GM21390 (cell line): Measurements from ENCODE around the gene DISP1.
A peak's percentile ranks its signal among the peaks of the same experiment; 100 is the strongest.

Experiments used
- ATAC-seq: cut with Tn5 transposase; IDR thresholded peaks from one replicate; pipeline ENCODE4 v1.9.1; 2021; ENCODE audit not compliant: unreplicated experiment

Gene DISP1

GRCh38 chr1:222814536-222815439 is at the start of gene DISP1:
Gene DISP1, plus strand, starts transcription at chr1:222815039. Its CDS starts 127,785 bp downstream, at chr1:222942824.
- peak; percentile 93 for ATAC-seq

GRCh38 chr1:222767152-222767571 is 47.7 kb upstream of the DISP1 start:
- no peak for ATAC-seq

GRCh38 chr1:222768592-222768991 is 46.2 kb upstream of the DISP1 start:
- ATAC-seq: no peak

GRCh38 chr1:222769181-222769580 is 45.7 kb upstream of the DISP1 start:
- no peak for ATAC-seq

GRCh38 chr1:222769971-222770620 is 44.7 kb upstream of the DISP1 start:
- ATAC-seq: no peak

GRCh38 chr1:222772996-222773379 is 41.9 kb upstream of the DISP1 start:
- peak; percentile 92 for ATAC-seq

DNA sequence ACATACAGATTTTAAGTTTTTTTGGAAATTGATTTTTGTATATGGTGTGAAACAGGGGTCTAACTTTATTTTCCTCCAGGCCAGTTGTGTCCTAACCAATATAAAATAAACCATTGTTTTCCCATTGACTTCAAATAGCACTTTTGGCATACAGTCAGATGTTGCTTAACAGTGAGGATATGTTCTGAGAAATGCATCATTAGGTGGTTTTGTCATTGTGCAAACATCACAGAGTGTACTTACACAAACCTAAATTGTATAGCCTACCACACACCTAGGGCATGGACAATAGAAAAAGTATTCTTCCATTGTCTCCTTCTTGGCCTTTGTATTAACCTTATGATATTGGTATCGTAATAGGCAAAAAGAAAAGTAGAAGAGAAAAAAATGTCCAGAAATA is 37.4 kb upstream of the DISP1 start:
- ATAC-seq: no peak

GRCh38 chr1:222777977-222778376 is 36.9 kb upstream of the DISP1 start:
- ATAC-seq: no peak

- ATAC-seq: peak; percentile 76
Observed at GRCh38 chr1:222781251-222781650, 33.6 kb upstream of the DISP1 start.

DNA sequence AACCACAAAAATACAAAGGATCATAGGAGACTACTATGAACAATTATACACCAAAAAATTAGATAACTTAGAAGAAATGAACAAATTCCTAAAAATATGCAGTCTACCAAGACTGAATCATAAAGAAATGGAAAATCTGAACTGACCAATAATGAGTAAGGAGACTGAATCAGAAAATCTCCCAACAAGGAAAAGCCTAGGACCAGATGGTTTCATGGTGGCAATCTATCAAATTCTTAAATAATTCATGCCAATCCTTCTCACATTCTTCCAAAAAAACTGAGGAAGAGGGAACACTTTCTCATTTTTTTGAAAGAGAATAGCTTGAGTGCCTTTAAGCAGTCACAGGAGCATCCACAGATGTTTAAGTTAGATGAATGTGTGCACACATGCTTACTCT is 31.8 kb upstream of the DISP1 start:
- no peak for ATAC-seq

DNA sequence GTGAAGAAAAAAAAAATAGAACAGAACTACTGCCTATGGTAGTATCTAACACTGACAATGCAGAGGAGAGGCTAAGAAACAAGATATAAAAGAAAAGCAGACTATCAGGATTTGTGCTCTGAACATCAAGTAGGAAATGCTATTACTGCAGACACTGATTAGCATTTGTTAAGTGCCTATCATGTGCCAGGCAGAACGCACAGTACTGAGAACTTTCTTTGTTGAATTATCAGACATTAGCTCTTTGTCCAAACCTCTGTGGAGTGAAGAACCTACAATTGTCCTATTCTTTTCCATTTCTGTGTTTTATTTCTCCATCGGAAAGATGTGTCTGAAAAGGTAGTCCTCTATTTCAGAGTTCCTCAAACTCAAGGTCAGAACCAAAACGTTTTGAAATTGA is 30.5 kb upstream of the DISP1 start:
- ATAC-seq: no peak

GRCh38 chr1:222784916-222785315 is 29.9 kb upstream of the DISP1 start:
- no peak for ATAC-seq

GRCh38 chr1:222785529-222785928 is 29.3 kb upstream of the DISP1 start:
- no peak for ATAC-seq

DNA sequence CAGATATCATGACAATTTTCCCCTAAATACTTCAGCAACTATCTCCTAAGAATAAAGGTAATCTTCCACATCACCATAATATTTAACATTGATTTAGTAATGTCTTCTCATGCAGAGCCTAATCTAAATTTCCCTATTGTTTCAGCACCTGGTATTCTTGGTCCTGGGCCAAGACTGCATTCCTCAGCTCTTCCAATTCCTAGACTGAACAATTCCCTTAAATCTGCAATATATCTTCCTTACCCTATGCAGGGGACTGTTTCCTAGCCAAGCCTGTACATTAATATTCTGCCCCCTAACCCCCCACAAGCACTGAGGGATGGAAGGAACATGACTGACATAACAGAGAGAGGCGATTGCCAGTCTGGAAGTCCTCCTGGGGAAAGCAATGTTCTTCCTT is 28.7 kb upstream of the DISP1 start:
- no peak for ATAC-seq

DNA sequence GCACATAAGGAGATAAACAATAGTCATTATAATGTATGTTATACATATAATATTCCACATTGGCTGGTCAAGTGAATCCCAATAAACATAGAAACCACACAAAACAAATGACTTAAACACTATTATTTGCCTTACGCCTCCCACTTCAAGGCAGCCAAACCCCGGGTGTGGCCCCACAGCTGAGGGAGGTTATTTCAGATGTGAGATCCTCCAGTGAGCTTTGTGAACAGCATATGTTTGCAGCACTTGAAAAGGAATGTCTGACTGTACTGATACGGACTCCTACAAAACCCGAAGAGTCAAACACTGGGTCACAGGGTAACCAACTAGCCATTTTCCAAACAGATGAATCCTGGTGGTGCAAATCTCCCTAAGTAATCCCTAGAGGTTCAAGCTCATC is 27.1 kb upstream of the DISP1 start:
- no peak for ATAC-seq

GRCh38 chr1:222788402-222789156 is 26.3 kb upstream of the DISP1 start:
- peak; percentile 72 for ATAC-seq

DNA sequence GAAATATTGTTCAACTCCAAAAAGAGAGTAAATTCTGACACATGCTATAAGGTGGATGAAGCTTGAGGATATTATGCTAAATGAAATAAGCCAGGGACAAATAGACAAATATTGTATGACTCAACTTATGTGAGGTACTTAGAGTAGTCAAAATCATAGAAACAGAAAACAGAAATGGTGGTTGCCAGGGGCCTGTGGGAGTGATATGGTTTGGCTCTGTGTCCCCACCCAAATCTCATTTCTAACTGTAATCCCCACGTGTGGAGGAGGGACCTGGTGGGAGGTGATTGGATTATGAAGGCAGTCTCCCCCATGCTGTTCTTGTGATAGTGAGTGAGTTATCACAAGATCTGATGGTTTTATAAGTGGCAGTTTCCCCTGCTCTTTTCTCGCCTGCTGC is 24.7 kb upstream of the DISP1 start:
- no peak for ATAC-seq

DNA sequence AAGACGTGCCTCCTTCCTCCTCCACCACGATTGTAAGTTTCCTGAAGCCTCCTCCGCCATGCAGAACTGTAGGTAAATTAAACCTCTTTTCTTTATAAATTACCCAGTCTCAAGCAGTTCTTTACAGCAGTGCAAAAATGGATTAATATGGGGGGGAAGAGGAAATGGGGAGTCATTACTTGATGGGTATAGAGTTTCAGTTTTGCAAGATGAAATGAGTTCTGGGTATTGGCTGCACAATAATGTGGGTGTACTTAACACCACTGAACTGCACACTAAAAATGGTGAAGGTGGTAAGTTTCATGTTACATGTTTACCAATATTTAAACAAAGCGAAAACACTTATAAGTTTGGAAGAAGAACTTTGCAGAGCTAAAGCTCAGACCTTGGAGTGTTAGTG is 24.3 kb upstream of the DISP1 start:
- no peak for ATAC-seq

DNA sequence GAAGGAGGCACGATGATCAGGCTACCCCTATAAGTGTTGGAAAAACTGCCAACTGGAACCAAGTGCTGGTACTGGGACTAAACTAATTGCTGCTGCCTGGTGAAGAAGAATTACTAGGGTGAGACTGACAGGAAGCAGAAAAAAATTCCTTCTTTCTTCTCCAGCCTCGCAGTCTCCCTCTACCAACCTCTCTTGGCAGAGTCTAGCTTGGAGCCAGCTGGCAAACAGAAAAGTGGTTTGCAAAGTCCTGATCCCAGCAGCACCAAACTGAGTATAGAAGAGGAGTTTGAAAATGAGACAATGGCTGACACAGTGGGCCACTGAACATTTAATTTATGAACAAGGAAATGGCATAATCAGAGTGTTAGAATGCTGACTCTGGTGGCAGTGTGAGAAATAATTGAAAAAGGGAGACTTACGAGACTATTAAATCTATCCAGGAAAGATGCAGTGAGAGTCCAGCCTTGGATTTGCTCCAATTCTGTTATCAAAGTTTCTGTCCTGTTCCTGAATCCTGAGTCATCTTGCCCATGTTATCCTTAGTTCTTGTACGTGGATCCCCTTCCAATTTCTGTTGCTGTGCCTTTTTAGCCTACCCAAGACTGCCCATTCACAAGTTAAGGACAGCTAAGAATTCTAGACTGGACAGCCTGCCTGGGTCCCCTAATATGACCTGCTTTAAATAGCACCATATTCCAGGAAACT is 23.7 kb upstream of the DISP1 start:
- ATAC-seq: no peak

DNA sequence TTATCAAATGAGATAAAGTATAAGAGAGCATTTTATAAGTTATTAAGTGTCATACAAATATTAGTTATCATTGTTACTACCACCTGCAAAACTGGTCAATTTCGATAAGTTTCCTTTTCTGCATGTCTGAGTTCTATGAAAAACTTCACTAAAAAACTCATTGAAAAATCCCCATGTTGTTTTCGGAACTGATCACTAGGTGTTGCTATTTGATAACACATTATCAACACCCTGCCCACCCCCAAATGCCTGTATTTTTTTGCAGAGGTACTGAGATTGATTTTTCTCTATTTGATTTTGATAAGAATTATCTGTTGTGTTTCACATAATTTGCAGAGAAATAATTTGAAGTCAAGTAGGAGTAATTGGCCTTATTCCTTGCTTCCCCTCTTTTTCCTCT is 22.1 kb upstream of the DISP1 start:
- no peak for ATAC-seq
